GM21576 (cell line): ENCODE data around the gene DNLZ.
"Not testable (repeated sequence)": the region's sequence is repeated elsewhere in the genome, so short reads cannot be mapped to it uniquely, and the experiment has no call there.

Experiments
- ATAC-seq: cut with Tn5 transposase; IDR thresholded peaks from one replicate; pipeline ENCODE4 v1.9.1; 2021; ENCODE audit warnings: mild to moderate bottlenecking, moderate library complexity; ENCODE audit not compliant: unreplicated experiment

The DNLZ gene

GRCh38 chr9:136320972-136321371, 42.6 kb downstream of the DNLZ start:
- not testable (repeated sequence) for ATAC-seq

GRCh38 chr9:136319955-136320354, 43.6 kb downstream of the DNLZ start:
- not testable (repeated sequence) for ATAC-seq

GRCh38 chr9:136319244-136319643, 44.3 kb downstream of the DNLZ start:
- ATAC-seq = not testable (repeated sequence)

GRCh38 chr9:136318776-136319241, 44.7 kb downstream of the DNLZ start:
- no peak for ATAC-seq

GRCh38 chr9:136318111-136318775, 45.3 kb downstream of the DNLZ start:
- no peak for ATAC-seq

- no peak for ATAC-seq
These were observed 45.8 kb downstream of the DNLZ start for GRCh38 chr9:136317695-136318094.

- no peak for ATAC-seq
These were observed 46.5 kb downstream of the DNLZ start for GRCh38 chr9:136316896-136317676.

- ATAC-seq = no peak
These were observed 47.2 kb downstream of the DNLZ start for GRCh38 chr9:136316271-136316751.

GRCh38 chr9:136314944-136315343, 48.6 kb downstream of the DNLZ start:
- ATAC-seq = no peak

- ATAC-seq = no peak
These were observed 49.5 kb downstream of the DNLZ start for GRCh38 chr9:136314056-136314416.

GRCh38 chr9:136313111-136314055, 50.2 kb downstream of the DNLZ start:
- no peak for ATAC-seq

GRCh38 chr9:136312436-136312835, 51.1 kb downstream of the DNLZ start:
- no peak for ATAC-seq

GRCh38 chr9:136312009-136312375, 51.6 kb downstream of the DNLZ start:
- no peak for ATAC-seq

GRCh38 chr9:136311051-136312008, 52.2 kb downstream of the DNLZ start:
- ATAC-seq = no peak

- no peak for ATAC-seq
These were observed 53.1 kb downstream of the DNLZ start for GRCh38 chr9:136310273-136311030.

- ATAC-seq = no peak
These were observed 53.7 kb downstream of the DNLZ start for GRCh38 chr9:136309806-136310220.
